Cerebellar nuclear complex (tissue), 1 donor: ENCODE results near the gene SIRPB2.

Source experiments
- DNase-seq, 2 experiments: peaks; one replicate each; lab custom pipeline; 2025; lab: John Stamatoyannopoulos, UW

SIRPB2 gene

GRCh38 chr20:1471242-1471641, 20.0 kb downstream of the SIRPB2 start:
- DNase-seq = no peak

GRCh38 chr20:1469925-1470571, 21.2 kb downstream of the SIRPB2 start:
- no peak for DNase-seq

DNA sequence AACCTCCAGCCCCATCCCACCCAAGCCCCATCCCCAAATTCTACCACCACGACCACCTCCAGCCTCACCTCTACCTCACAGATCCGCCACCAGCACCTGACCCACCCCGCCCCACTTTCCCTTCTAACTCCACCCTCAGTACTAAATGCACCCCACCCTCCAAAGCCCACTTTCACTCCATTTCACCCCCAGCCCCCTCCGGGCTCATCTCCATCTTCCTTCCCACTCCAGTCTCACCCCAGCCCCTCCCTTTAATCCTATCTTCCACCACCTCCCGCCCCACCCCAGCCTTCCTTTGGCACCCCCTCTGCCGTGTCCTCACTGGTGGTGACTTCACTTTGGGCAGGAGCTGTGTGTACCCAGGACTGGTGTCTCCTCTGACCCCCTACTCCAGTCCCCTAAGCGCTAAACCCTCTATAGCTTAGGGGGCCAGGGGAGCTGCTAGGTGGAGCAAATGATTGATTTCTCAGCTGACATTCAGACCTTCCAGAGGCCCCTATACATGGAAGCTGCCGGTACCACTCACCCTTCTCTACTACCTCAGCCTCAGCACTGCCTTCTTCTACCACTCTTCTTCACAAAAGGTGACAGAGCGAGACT, 21.8 kb downstream of the SIRPB2 start:
- no peak for DNase-seq

DNA sequence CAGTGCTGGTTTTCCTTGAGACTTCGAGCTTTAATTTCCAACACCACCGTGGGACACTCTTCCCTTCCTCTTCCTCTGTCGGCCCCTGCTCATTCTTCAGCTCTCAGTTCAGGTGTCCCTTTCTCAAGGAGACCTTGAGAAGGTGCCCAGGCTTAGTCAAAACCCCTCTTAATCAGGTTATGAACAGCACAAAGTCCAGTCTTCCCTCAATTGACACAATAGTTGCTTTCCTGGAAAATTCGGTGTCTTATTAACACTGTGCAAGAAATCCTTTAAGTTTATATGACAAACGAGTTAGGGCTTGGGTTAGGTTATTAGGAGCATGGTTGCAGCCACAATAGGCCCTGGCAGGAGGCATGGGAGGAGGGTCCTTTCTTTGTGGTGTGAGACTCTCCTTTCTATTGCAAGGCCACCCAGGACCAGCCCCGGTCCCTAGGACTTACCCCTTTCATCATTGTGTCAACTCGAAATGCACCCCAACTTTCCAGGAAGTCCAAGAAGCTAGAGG, 23.0 kb downstream of the SIRPB2 start:
- DNase-seq = no peak

GRCh38 chr20:1467355-1468116, 23.7 kb downstream of the SIRPB2 start:
- DNase-seq = no peak

GRCh38 chr20:1467082-1467354, 24.2 kb downstream of the SIRPB2 start:
- DNase-seq = no peak

- peak in 1 of 2 experiments; percentile 73 for DNase-seq
Measured at GRCh38 chr20:1466211-1467081, 24.8 kb downstream of the SIRPB2 start, which contains the start of gene NSFL1C. Gene NSFL1C, minus strand, starts transcription at chr20:1466849. Its CDS starts 25 bp downstream, at chr20:1466824.

- DNase-seq = no peak
Measured at GRCh38 chr20:1465470-1466210, 25.6 kb downstream of the SIRPB2 start.

GRCh38 chr20:1463971-1464570, 27.1 kb downstream of the SIRPB2 start:
- no peak for DNase-seq

- no peak for DNase-seq
Measured at GRCh38 chr20:1462834-1463233, 28.4 kb downstream of the SIRPB2 start.

DNA sequence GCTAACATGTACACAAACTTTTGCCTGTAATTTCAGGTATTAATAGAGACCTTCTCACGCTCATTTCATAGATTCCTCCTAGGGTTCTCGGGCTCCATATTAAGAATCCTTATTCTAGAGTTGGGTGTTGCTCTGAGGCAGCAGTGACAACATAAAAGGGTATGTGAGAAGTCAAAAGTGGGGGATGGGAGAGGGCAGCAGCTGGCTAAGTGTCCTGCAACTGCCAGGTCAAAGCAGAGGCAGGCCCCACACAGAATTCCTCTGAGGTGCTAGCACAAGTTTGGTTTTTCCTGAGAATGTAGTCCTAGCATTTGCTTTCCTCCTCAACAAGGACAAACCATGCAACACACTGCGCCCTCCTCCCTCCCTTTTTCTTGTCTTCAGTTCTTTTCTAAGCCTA, 29.2 kb downstream of the SIRPB2 start:
- no peak for DNase-seq

DNA sequence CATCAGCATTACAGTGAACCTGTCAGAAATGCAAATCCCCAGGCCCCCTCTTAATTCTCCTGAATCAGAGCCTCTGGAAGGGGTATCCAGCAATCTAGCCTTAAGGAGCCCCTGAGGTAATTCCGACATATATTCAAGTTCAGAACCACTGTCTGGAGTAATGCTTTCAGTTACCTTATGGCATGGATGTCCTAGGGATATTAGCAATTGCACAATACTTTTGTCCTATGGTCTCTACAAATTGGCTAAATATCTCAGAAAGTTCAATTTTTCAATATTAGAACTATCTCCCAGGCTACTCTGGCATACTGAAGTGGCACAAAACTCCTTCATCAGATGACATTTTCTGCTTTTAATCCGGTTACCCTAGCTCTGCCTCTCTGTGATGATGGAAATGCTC, 30.9 kb downstream of the SIRPB2 start:
- DNase-seq = no peak

- no peak for DNase-seq
Measured at GRCh38 chr20:1457992-1458391, 33.2 kb downstream of the SIRPB2 start.

- DNase-seq = no peak
Measured at GRCh38 chr20:1456300-1456699, 34.9 kb downstream of the SIRPB2 start.

GRCh38 chr20:1450926-1451491, 40.2 kb downstream of the SIRPB2 start:
- DNase-seq = no peak

- no peak for DNase-seq
Measured at GRCh38 chr20:1449370-1449769, 41.9 kb downstream of the SIRPB2 start.

DNA sequence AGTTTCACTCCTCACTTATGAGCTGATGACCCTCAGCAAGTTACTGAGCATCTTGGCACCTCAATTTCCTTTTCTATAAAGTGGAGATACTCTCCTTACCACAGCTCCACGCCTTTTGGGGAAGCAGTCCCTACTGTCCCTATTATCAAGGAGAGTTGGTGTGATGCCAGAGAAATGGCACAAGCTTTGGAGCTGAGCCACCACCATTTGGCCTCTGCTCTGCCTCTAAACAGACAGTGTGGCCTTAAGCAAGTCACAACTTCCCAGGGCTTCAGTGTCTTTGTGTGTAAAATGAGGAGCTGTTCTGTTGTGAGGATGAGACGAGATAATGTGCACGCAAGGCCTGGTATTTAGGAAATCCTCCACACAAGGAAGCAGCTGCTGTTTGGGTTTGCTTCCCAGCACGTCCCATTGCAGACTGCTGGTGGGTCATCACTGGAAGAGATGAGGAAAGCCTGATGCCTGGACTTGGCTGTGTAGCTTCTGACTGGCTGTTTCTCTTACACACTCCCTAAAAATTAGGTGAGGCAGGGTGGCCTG, 43.1 kb downstream of the SIRPB2 start:
- DNase-seq = no peak

DNA sequence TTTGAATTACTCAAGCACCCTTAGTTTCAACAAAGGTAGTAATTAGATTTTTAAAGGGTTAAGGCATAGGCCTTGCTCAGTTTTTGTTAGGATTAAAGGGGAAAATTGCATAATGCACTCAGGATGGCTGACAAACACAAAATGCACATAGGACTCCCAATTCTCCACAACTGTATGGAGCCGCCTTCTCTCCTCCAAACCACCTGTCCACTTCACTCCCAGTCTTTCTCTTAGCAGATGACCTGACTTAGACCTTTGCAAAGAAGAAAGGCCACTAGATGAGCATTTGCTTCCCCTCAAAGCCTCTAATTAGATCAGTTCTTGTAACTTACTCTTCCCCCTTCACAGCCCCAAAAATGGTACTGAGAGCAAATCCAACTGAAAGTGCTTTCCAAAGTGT, 44.7 kb downstream of the SIRPB2 start:
- DNase-seq = no peak

DNA sequence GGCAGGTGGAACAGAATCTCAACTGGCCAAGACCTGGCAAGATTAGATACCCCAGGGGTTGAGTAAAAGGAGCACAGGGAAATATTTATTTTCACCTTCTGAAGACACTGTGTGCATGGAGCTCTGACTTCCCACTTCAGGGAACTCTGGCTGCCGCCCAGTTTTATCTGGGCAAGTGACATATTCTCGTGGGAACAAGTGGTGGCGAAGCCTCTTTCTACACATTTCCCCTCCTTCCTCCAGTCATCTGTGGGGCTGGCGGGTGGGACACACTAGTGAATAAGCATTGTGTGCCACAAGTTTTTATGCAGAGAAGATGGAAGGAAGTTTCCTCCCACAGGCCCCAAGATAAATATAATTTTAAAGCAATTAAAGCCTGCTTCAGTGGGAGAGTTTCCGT, 48.1 kb downstream of the SIRPB2 start:
- DNase-seq = no peak

GRCh38 chr20:1442304-1442703, 48.9 kb downstream of the SIRPB2 start:
- no peak for DNase-seq
